ENCODE data around the gene TMPRSS7.

Gene TMPRSS7

GRCh38 chr3:112034436-112034835, at the start of gene TMPRSS7:
TMPRSS7 (plus strand) TSS chr3:112034736; CDS start chr3:112034846, 110 bp downstream.
- no peak for DNase-seq (ENCODE audit: low read depth, low spot score)
- Histone ChIP-seq H3K27ac (no peak within 1 kb of the TSS), H3K9me3 (ENCODE audit: low read depth, low read length) (no peaks in the 10 kb centered on the region), H3K4me3 (no peak within 1 kb of the TSS), H3K9ac (ENCODE audit: insufficient read length) (no peak within 1 kb of the TSS), H3K36me3 (ENCODE audit: insufficient read depth, low read length) (no peaks in the 10 kb centered on the region)
- no peak for TF ChIP-seq EZH2 (IDR thresholded peaks at IDR 0.05)
- no peak for TF ChIP-seq POLR2AphosphoS5 (IDR thresholded peaks at IDR 0.05; ENCODE audit: borderline replicate concordance, low read depth, low read length)
- TF ChIP-seq FOXP2 (optimal IDR thresholded peaks at IDR 0.05; ENCODE audit: control extremely low read depth, extremely low read length, insufficient read depth) = no peak

GRCh38 chr3:111986800-111987199, 47.7 kb upstream of the TMPRSS7 start:
- Histone ChIP-seq H3K36me3 (ENCODE audit: insufficient read depth, low read length) (peaks cover 49% of the 10 kb centered on the region), H3K4me3 (no peak overlapping the region), H3K9ac (ENCODE audit: insufficient read length) (no peak overlapping the region), H3K27ac (no peak overlapping the region), H3K9me3 (ENCODE audit: low read depth, low read length) (no peaks in the 10 kb centered on the region)
- TF ChIP-seq EZH2 (IDR thresholded peaks at IDR 0.05) (no peak), POLR2AphosphoS5 (IDR thresholded peaks at IDR 0.05; ENCODE audit: borderline replicate concordance, low read depth, low read length) (no peak), FOXP2 (optimal IDR thresholded peaks at IDR 0.05; ENCODE audit: control extremely low read depth, extremely low read length, insufficient read depth) (no peak)
- DNase-seq (ENCODE audit: low read depth, low spot score) = no peak

GRCh38 chr3:111989061-111989678, 45.4 kb upstream of the TMPRSS7 start:
- Histone ChIP-seq H3K9me3 (ENCODE audit: low read depth, low read length) (no peaks in the 10 kb centered on the region), H3K9ac (ENCODE audit: insufficient read length) (no peak overlapping the region), H3K36me3 (ENCODE audit: insufficient read depth, low read length) (peaks cover 35% of the 10 kb centered on the region), H3K4me3 (no peak overlapping the region), H3K27ac (no peak overlapping the region)
- no peak for DNase-seq (ENCODE audit: low read depth, low spot score)
- TF ChIP-seq FOXP2 (optimal IDR thresholded peaks at IDR 0.05; ENCODE audit: control extremely low read depth, extremely low read length, insufficient read depth) = no peak
- TF ChIP-seq EZH2 (IDR thresholded peaks at IDR 0.05) = no peak
- no peak for TF ChIP-seq POLR2AphosphoS5 (IDR thresholded peaks at IDR 0.05; ENCODE audit: borderline replicate concordance, low read depth, low read length)

- Histone ChIP-seq H3K4me3 (no peak overlapping the region), H3K27ac (no peak overlapping the region), H3K9me3 (ENCODE audit: low read depth, low read length) (no peaks in the 10 kb centered on the region), H3K9ac (ENCODE audit: insufficient read length) (no peak overlapping the region), H3K36me3 (ENCODE audit: insufficient read depth, low read length) (peaks cover 21% of the 10 kb centered on the region)
- no peak for TF ChIP-seq EZH2 (IDR thresholded peaks at IDR 0.05)
- TF ChIP-seq FOXP2 (optimal IDR thresholded peaks at IDR 0.05; ENCODE audit: control extremely low read depth, extremely low read length, insufficient read depth) = no peak
- no peak for TF ChIP-seq POLR2AphosphoS5 (IDR thresholded peaks at IDR 0.05; ENCODE audit: borderline replicate concordance, low read depth, low read length)
- DNase-seq (ENCODE audit: low read depth, low spot score) = no peak
These were observed 41.5 kb upstream of the TMPRSS7 start for GRCh38 chr3:111993038-111993437.

- no peak for TF ChIP-seq EZH2 (IDR thresholded peaks at IDR 0.05)
- no peak for TF ChIP-seq POLR2AphosphoS5 (IDR thresholded peaks at IDR 0.05; ENCODE audit: borderline replicate concordance, low read depth, low read length)
- TF ChIP-seq FOXP2 (optimal IDR thresholded peaks at IDR 0.05; ENCODE audit: control extremely low read depth, extremely low read length, insufficient read depth) = no peak
- no peak for DNase-seq (ENCODE audit: low read depth, low spot score)
- Histone ChIP-seq H3K9ac (ENCODE audit: insufficient read length) (no peak within 1 kb of the TSS), H3K36me3 (ENCODE audit: insufficient read depth, low read length) (no peaks in the 10 kb centered on the region), H3K4me3 (no peak within 1 kb of the TSS), H3K9me3 (ENCODE audit: low read depth, low read length) (no peaks in the 10 kb centered on the region), H3K27ac (no peak within 1 kb of the TSS)
These were observed 35.7 kb upstream of the TMPRSS7 start, which contains the start of gene TAGLN3 for GRCh38 chr3:111998636-111999483. TAGLN3 (plus strand) TSS chr3:111998922; CDS start chr3:111999423, 501 bp downstream.

- DNase-seq (ENCODE audit: low read depth, low spot score) = no peak
- H3K9ac ChIP-seq (ENCODE audit: insufficient read length) = no peak overlapping the region
- H3K36me3 ChIP-seq (ENCODE audit: insufficient read depth, low read length) = no peaks in the 10 kb centered on the region
- no peak overlapping the region for H3K4me3 ChIP-seq
- no peaks in the 10 kb centered on the region for H3K9me3 ChIP-seq (ENCODE audit: low read depth, low read length)
- no peak overlapping the region for H3K27ac ChIP-seq
- no peak for TF ChIP-seq FOXP2 (optimal IDR thresholded peaks at IDR 0.05; ENCODE audit: control extremely low read depth, extremely low read length, insufficient read depth)
- TF ChIP-seq POLR2AphosphoS5 (IDR thresholded peaks at IDR 0.05; ENCODE audit: borderline replicate concordance, low read depth, low read length) = no peak
- TF ChIP-seq EZH2 (IDR thresholded peaks at IDR 0.05) = no peak
These were observed 34.8 kb upstream of the TMPRSS7 start for GRCh38 chr3:111999484-112000324.

- no peaks in the 10 kb centered on the region for H3K9me3 ChIP-seq (ENCODE audit: low read depth, low read length)
- no peak for DNase-seq (ENCODE audit: low read depth, low spot score)
- no peak overlapping the region for H3K4me3 ChIP-seq
- no peaks in the 10 kb centered on the region for H3K36me3 ChIP-seq (ENCODE audit: insufficient read depth, low read length)
- H3K27ac ChIP-seq = no peak overlapping the region
- no peak overlapping the region for H3K9ac ChIP-seq (ENCODE audit: insufficient read length)
- TF ChIP-seq EZH2 (IDR thresholded peaks at IDR 0.05) = no peak
- no peak for TF ChIP-seq FOXP2 (optimal IDR thresholded peaks at IDR 0.05; ENCODE audit: control extremely low read depth, extremely low read length, insufficient read depth)
- no peak for TF ChIP-seq POLR2AphosphoS5 (IDR thresholded peaks at IDR 0.05; ENCODE audit: borderline replicate concordance, low read depth, low read length)
These were observed 34.2 kb upstream of the TMPRSS7 start for GRCh38 chr3:112000367-112000771.

GRCh38 chr3:112000966-112001365, 33.6 kb upstream of the TMPRSS7 start:
- H3K36me3 ChIP-seq (ENCODE audit: insufficient read depth, low read length) = no peaks in the 10 kb centered on the region
- H3K27ac ChIP-seq = no peak overlapping the region
- H3K4me3 ChIP-seq = no peak overlapping the region
- H3K9me3 ChIP-seq (ENCODE audit: low read depth, low read length) = no peaks in the 10 kb centered on the region
- no peak for DNase-seq (ENCODE audit: low read depth, low spot score)
- TF ChIP-seq EZH2 (IDR thresholded peaks at IDR 0.05) (no peak), FOXP2 (optimal IDR thresholded peaks at IDR 0.05; ENCODE audit: control extremely low read depth, extremely low read length, insufficient read depth) (no peak), POLR2AphosphoS5 (IDR thresholded peaks at IDR 0.05; ENCODE audit: borderline replicate concordance, low read depth, low read length) (no peak)
- H3K9ac ChIP-seq (ENCODE audit: insufficient read length) = no peak overlapping the region
